IPS-15b (cell line): ENCODE data around the gene DICER1.

Experiments used
- H3K27me3 ChIP-seq: one replicate; pipeline ENCODE4 v1.6.1; 2013; ENCODE audit warnings: low read length; ENCODE audit not compliant: control insufficient read depth, insufficient read depth
- H3K36me3 ChIP-seq: one replicate; pipeline ENCODE4 v1.6.1; 2013; ENCODE audit warnings: low read length; ENCODE audit not compliant: control insufficient read depth, insufficient read depth
- H3K4me1 ChIP-seq: one replicate; pipeline ENCODE4 v1.6.1; 2013; ENCODE audit warnings: mild to moderate bottlenecking, low read length; ENCODE audit not compliant: control insufficient read depth, insufficient read depth
- H3K4me3 ChIP-seq: one replicate; pipeline ENCODE4 v1.5.1; 2013; ENCODE audit warnings: low read depth, low read length
- H3K9ac ChIP-seq: one replicate; pipeline ENCODE4 v1.6.1; 2013; ENCODE audit warnings: low read depth, mild to moderate bottlenecking, low read length
- H3K9me3 ChIP-seq: one replicate; pipeline ENCODE4 v1.6.1; 2013; ENCODE audit warnings: mild to moderate bottlenecking, low read length; ENCODE audit not compliant: control insufficient read depth, insufficient read depth

The DICER1 gene

GRCh38 chr14:95038521-95039250 is 118.6 kb downstream of the DICER1 start:
- Histone ChIP-seq H3K4me1 (no peaks in the 10 kb centered on the region), H3K4me3 (no peak overlapping the region), H3K36me3 (no peaks in the 10 kb centered on the region), H3K27me3 (no peaks in the 10 kb centered on the region), H3K9me3 (no peaks in the 10 kb centered on the region), H3K9ac (no peak overlapping the region)

GRCh38 chr14:95037273-95037672 is 120.1 kb downstream of the DICER1 start:
- Histone ChIP-seq H3K9ac (no peak overlapping the region), H3K4me1 (no peaks in the 10 kb centered on the region), H3K4me3 (no peak overlapping the region), H3K27me3 (no peaks in the 10 kb centered on the region), H3K36me3 (no peaks in the 10 kb centered on the region), H3K9me3 (no peaks in the 10 kb centered on the region)
